ENCODE data around the gene IRGQ. TPM values are rescaled to one million over a fixed set of nuclear protein-coding genes. Genes with fewer than 3 reads are reported as not detected.

The IRGQ gene
- total and polyA plus RNA-seq, 2 donors from 2014 or later: 9.5 to 24.2 TPM

GRCh38 chr19:43562226-43562697 lies 33.7 kb downstream of the IRGQ start:
- peaks cover 0 to 4% (median 4%) of the 10 kb centered on the region in 3 donors for H3K4me1 ChIP-seq (ENCODE audit: control insufficient read depth in 2 of 3, insufficient read depth in 2 of 3, low read depth in 1 of 3, low read length in 3 of 3)
- DNase-seq: peak in 1 of 5 donors; percentile 46
- H3K36me3 ChIP-seq (ENCODE audit: control insufficient read depth in 2 of 3, insufficient read depth in 3 of 3, low read length in 3 of 3): peaks cover 6 to 17% (median 7%) of the 10 kb centered on the region in 3 donors
- intact Hi-C loops (cut with DNase I): no loop called here
- no peaks in the 10 kb centered on the region for H3K27me3 ChIP-seq (ENCODE audit: control insufficient read depth, insufficient read depth, low read length)
- no peak overlapping the region for H3K4me3 ChIP-seq (ENCODE audit: low read length in 3 of 3)
- no peak for TF ChIP-seq CTCF (IDR thresholded peaks at IDR 0.05; ENCODE audit: borderline replicate concordance, extremely low read depth, insufficient read depth)
- H3K9ac ChIP-seq (ENCODE audit: low read length in 3 of 3): no peak overlapping the region
- peak overlapping the region; percentile 22 to 66 for H3K27ac ChIP-seq (ENCODE audit: low read depth in 2 of 2, low read length in 2 of 2)
- FAIRE-seq: no peak
- H3K9me3 ChIP-seq (ENCODE audit: control insufficient read depth in 2 of 3, insufficient read depth in 1 of 3, low read length in 3 of 3): no peaks in the 10 kb centered on the region

GRCh38 chr19:43561139-43561970 lies 34.6 kb downstream of the IRGQ start:
- FAIRE-seq (no peak), DNase-seq (peak in 1 of 5 donors; percentile 19)
- TF ChIP-seq CTCF (IDR thresholded peaks at IDR 0.05; ENCODE audit: borderline replicate concordance, extremely low read depth, insufficient read depth): no peak
- H3K4me1 ChIP-seq (ENCODE audit: control insufficient read depth in 2 of 3, insufficient read depth in 2 of 3, low read depth in 1 of 3, low read length in 3 of 3): peaks cover 0 to 4% (median 4%) of the 10 kb centered on the region in 3 donors
- no peaks in the 10 kb centered on the region for H3K27me3 ChIP-seq (ENCODE audit: control insufficient read depth, insufficient read depth, low read length)
- H3K36me3 ChIP-seq (ENCODE audit: control insufficient read depth in 2 of 3, insufficient read depth in 3 of 3, low read length in 3 of 3): peaks cover 6 to 17% (median 7%) of the 10 kb centered on the region in 3 donors
- H3K27ac ChIP-seq (ENCODE audit: low read depth in 2 of 2, low read length in 2 of 2): no peak overlapping the region
- no peak overlapping the region for H3K9ac ChIP-seq (ENCODE audit: low read length in 3 of 3)
- H3K4me3 ChIP-seq (ENCODE audit: low read length in 3 of 3): no peak overlapping the region
- H3K9me3 ChIP-seq (ENCODE audit: control insufficient read depth in 2 of 3, insufficient read depth in 1 of 3, low read length in 3 of 3): no peaks in the 10 kb centered on the region
- intact Hi-C loops (cut with DNase I): no loop called here

GRCh38 chr19:43560687-43561086 lies 35.2 kb downstream of the IRGQ start:
- intact Hi-C loops (cut with DNase I): no loop called here
- no peaks in the 10 kb centered on the region for H3K27me3 ChIP-seq (ENCODE audit: control insufficient read depth, insufficient read depth, low read length)
- peaks cover 6 to 17% (median 7%) of the 10 kb centered on the region in 3 donors for H3K36me3 ChIP-seq (ENCODE audit: control insufficient read depth in 2 of 3, insufficient read depth in 3 of 3, low read length in 3 of 3)
- H3K27ac ChIP-seq (ENCODE audit: low read depth in 2 of 2, low read length in 2 of 2): no peak overlapping the region
- H3K4me3 ChIP-seq (ENCODE audit: low read length in 3 of 3): no peak overlapping the region
- FAIRE-seq (no peak), DNase-seq (peak in 1 of 5 donors; percentile 49)
- no peak for TF ChIP-seq CTCF (IDR thresholded peaks at IDR 0.05; ENCODE audit: borderline replicate concordance, extremely low read depth, insufficient read depth)
- H3K9me3 ChIP-seq (ENCODE audit: control insufficient read depth in 2 of 3, insufficient read depth in 1 of 3, low read length in 3 of 3): no peaks in the 10 kb centered on the region
- no peak overlapping the region for H3K9ac ChIP-seq (ENCODE audit: low read length in 3 of 3)
- H3K4me1 ChIP-seq (ENCODE audit: control insufficient read depth in 2 of 3, insufficient read depth in 2 of 3, low read depth in 1 of 3, low read length in 3 of 3): peaks cover 0 to 4% (median 4%) of the 10 kb centered on the region in 3 donors

Data from kidney (tissue), 14 donors.